Right renal pelvis (tissue), 4 donors: ENCODE measurements around the gene TMEM242. TPM values are rescaled to one million over a fixed set of nuclear protein-coding genes. Genes with fewer than 3 reads are reported as not detected.

Source experiments
- DNase-seq, 4 donors: peaks; one replicate each; pipeline ENCODE4 v3.0.0-alpha.2; 2013; ENCODE audit warnings: low read depth in 4 of 4, low spot score in 3 of 4, missing footprints in 1 of 4
- polyA plus RNA-seq, 4 donors: library from polyadenylated mRNA; unstranded; fragments of 120-200 nt; gene quantifications; one replicate each; pipeline ENCODE4 v1.2.1, GENCODE V29; 2013; ENCODE audit not compliant: insufficient read length in 4 of 4

The TMEM242 gene
- polyA plus RNA-seq, 4 donors: 13.9 to 14.6 (median 14.2) TPM

- DNase-seq: no peak
Measured at GRCh38 chr6:157291356-157291755, 32.0 kb downstream of the TMEM242 start.

DNA sequence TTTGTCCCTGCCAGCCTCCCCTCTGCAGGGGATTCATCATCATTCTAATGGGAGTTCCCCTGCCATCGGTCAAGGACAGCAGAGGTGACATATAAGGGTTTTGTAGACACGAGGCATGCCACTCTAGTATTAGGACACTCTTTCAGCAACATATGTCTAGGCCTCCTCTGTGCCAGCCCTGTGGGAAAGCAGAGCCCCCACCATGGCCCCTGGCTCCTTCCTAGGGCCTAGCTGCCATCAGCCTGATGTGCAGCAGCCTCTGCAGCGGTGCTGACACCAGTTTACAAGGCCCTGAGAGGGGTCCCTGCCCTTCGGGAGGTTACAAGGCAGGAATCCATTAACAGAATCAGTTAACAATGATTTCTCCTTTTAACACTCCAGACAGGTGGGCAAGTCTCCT, 32.5 kb downstream of the TMEM242 start:
- DNase-seq: no peak

GRCh38 chr6:157289764-157290163, 33.6 kb downstream of the TMEM242 start:
- no peak for DNase-seq

- no peak for DNase-seq
Measured at GRCh38 chr6:157288575-157288974, 34.7 kb downstream of the TMEM242 start.

- DNase-seq: no peak
Measured at GRCh38 chr6:157287923-157288322, 35.4 kb downstream of the TMEM242 start.

- no peak for DNase-seq
Measured at GRCh38 chr6:157287247-157287850, 36.0 kb downstream of the TMEM242 start.

GRCh38 chr6:157285422-157285779, 37.9 kb downstream of the TMEM242 start:
- no peak for DNase-seq

- no peak for DNase-seq
Measured at GRCh38 chr6:157284738-157285421, 38.4 kb downstream of the TMEM242 start.

DNA sequence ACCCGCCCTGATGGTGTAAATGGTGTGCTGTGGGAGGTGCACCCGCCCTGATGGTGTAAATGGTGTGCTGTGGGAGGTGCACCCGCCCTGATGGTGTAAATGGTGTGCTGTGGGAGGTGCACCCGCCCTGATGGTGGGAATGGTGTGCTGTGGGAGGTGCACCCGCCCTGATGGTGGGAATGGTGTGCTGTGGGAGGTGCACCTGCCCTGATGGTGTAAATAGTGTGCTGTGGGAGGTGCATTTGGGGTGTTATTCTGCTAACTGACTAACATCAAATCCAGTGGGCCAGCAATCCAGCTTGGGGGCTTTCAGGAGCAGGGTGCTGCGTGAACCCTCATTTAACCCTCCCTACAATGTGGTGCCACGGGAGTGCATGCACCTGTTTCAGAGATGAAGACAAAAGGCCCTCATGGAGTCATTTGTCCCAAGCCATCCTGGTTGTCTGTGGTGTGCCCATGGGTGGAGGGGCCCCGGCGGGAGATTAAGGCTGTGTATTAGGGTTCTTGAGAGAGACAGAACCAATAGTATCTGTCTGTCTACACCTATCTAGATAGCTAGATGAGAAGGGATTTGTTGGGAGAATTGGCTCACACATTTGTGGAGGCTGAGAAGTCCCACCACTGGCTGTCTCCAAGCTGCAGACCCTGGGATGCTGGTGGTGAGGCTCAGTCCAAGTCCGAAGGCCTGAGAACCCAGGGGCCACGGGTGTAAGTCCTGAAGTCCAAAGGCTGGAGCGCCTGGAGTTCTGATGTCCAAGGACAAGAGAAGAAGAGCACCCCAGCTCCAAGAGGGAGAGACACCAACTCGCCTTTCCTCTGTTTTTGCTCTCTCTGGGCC, 39.2 kb downstream of the TMEM242 start:
- DNase-seq: no peak

- DNase-seq: no peak
Measured at GRCh38 chr6:157283330-157283898, 39.9 kb downstream of the TMEM242 start.

DNA sequence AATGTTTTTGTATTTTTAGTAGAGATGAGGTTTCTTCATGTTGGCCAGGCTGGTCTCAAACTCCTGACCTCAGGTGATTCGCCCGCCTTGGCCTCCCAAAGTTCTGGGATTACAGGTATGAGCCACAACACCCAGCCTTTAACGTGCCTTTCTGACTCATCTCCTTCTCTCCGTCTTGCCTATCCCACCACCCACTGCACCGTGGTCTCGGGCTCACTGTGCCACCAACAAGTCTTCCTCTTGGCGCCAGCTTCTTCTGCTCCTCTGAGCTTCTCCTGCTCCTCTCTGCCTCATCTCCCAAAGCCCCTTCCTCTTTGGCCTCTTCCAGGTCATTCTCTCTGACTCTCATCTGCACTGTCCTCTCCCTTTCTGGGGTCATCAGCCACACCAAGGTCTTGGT, 41.0 kb downstream of the TMEM242 start:
- no peak for DNase-seq

GRCh38 chr6:157281570-157281969, 41.7 kb downstream of the TMEM242 start:
- DNase-seq: no peak

GRCh38 chr6:157280947-157281346, 42.4 kb downstream of the TMEM242 start:
- no peak for DNase-seq

- DNase-seq: no peak
Measured at GRCh38 chr6:157280157-157280556, 43.2 kb downstream of the TMEM242 start.

DNA sequence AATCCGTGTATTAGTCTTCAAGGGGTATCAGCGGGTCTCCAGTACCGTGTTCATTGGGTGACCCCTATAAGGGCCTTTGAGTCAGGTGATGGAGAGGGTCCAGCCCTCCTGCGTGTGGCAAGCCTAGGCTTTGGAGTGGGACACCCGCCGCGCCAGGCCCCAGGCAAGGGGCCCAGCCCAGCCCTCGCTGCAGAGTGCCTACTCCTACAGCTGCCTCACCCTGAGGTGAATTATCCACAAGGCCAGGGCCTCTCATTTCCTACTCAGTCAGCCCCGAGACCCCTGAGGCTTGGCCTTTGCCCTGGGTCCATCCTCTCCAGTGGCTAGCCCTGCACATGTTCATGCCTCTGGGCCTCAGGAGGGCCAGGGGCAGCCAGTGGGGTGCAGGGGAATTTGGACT, 45.1 kb downstream of the TMEM242 start:
- no peak for DNase-seq

GRCh38 chr6:157276731-157277130, 46.6 kb downstream of the TMEM242 start:
- DNase-seq: no peak

DNA sequence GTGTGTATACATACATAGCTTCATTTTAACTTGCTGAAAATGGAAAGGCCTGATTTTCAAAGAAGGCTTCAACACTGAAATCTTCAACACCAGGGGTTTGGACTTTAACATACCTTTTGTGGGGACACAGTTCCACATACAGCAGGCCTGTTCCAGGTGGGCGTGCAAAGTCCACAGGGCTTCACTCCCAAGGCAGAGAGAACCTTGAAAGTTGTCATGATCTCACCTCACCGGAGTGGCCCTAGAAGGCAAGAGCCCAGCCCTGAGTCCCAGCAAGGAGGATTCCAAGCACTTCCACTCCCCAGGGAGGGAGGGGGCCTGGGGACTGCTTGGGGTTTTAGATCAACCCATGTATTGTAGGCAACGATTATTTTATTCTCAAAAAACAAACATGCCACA, 47.2 kb downstream of the TMEM242 start:
- DNase-seq: no peak

DNA sequence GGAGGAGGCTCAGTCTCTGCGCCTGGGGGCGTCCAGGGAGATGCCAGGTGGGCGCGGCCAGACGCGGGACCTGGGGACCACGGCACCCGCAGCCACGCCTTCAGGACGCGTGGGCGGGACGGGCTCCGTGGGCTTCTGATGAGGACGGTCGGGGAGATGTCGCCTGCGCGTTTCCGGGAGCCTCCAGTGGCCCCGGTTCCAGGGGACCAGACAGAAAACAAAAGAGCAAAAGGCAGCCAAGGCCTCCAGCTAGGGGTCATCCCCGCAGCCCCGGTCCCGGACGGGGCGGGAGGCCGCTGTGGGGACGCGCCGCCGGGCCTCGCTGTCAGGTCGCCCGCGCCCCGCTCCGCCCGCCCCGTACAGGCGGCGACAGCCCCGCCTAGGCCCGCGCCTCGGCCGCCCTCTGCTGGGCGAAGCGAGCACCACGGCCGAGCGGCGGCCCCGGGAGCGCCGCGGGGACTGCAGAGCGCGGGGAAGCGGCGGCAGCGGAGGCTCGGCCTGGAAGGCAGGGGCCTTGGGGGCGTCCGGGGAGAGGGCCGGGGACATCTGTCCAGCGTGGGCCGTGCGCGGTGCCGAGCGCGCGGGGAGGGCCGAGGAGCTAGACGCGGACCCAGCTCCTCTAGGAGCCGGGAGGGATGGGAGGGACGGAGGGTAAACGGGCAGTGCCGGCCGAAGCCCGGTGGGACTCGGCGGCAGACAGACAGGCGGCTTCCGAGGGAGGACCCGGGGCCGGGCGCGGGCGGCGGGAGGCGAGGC, 48.7 kb downstream of the TMEM242 start:
- DNase-seq: peak; percentile 49 to 71 (median 62)

DNA sequence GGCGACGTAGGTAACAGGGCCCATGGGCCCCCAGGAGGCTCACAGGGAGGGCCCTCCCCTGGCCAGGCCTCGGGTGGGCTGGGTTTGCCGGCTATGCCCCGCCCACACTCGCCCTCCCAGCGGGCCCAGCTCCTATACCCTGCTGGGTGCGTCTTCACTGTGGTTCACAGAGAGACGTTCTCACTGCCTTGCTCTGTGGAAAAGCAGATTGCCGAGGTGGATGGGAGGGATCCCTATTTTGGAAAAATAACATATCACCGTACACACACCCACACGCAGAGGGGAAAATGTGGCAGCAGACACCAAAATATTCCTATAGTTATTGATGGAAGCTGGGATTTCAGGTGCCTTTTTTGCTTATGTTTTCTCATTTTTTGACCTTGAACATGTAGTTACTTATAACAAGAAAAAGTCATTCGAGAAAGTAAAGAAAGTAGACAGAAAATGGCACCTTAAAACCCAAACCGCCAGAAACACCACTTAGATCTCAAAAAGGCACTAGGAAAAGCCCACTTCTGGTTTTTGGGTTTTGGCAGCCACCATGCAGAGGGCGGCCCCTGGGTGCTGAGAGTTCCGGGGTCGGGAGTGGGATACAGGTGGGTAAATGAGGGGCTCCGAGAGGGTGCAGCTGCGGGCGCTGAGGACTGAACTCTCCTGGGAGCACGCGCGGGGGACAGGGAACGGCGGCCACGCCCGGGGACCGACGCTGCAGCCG, 49.4 kb downstream of the TMEM242 start:
- no peak for DNase-seq
